Lung (tissue), 12 donors: Measurements from ENCODE around the gene ROBO1. TPM values are rescaled to one million over a fixed set of nuclear protein-coding genes. Genes with fewer than 3 reads are reported as not detected.

ENCODE experiments used
- ATAC-seq: fragments of 200-7000 bp; cut with Tn5 transposase; one replicate; pipeline ENCODE4 v1.9.1; 2020; ENCODE audit warnings: moderate number of reproducible peaks; ENCODE audit not compliant: insufficient read depth, low FRiP score
- DNase-seq, 3 donors: peaks; one replicate each; pipeline ENCODE4 v3.0.0-alpha.2; 2013 to 2017
- H3K27ac ChIP-seq, 2 donors: one replicate each; pipeline ENCODE4 v1.5.1; 2013; ENCODE audit warnings: mild to moderate bottlenecking in 2 of 2, moderate library complexity in 2 of 2, control low read depth in 1 of 2, inconsistent platforms in 1 of 2, low read depth in 1 of 2, low read length in 1 of 2
- H3K27me3 ChIP-seq, 3 donors: one replicate each; pipeline ENCODE4 v1.5.1; 2013; ENCODE audit warnings: low read length in 2 of 3; ENCODE audit not compliant: control insufficient read depth in 3 of 3, insufficient read depth in 3 of 3
- H3K36me3 ChIP-seq, 4 donors: one replicate each; pipeline ENCODE4 v1.5.1; 2013; ENCODE audit warnings: low read length in 4 of 4, mild to moderate bottlenecking in 1 of 4, moderate library complexity in 1 of 4; ENCODE audit not compliant: control insufficient read depth in 4 of 4, insufficient read depth in 4 of 4
- H3K4me1 ChIP-seq, 5 donors: one replicate each; pipeline ENCODE4 v1.5.1; 2013; ENCODE audit warnings: low read length in 5 of 5, mild to moderate bottlenecking in 2 of 5, moderate library complexity in 1 of 5; ENCODE audit not compliant: control insufficient read depth in 5 of 5, insufficient read depth in 5 of 5
- H3K4me3 ChIP-seq: one replicate; pipeline ENCODE4 v1.5.1; 2013; ENCODE audit warnings: mild to moderate bottlenecking, control low read depth, moderate library complexity
- H3K9ac ChIP-seq, 2 donors: one replicate each; pipeline ENCODE4 v1.5.1; 2013; ENCODE audit warnings: low read length in 2 of 2, control low read depth in 1 of 2; ENCODE audit not compliant: insufficient read depth in 1 of 2
- H3K9me3 ChIP-seq, 4 donors: one replicate each; pipeline ENCODE4 v1.5.1; 2013; ENCODE audit warnings: low read length in 3 of 4, mild to moderate bottlenecking in 1 of 4, moderate library complexity in 1 of 4; ENCODE audit not compliant: control insufficient read depth in 4 of 4, insufficient read depth in 3 of 4
- CTCF ChIP-seq: IDR thresholded peaks from 2 replicates; pipeline ENCODE4 v1.5.1; 2012; ENCODE audit warnings: mild to moderate bottlenecking; ENCODE audit errors: control extremely low read depth, extremely low read depth
- WGBS, 2 donors: extraction: QIAGEN DNeasy Blood & Tissue Kit; methylation state at CpG; one replicate each; pipeline ENCODE4 v1.1.7; 2013; 5-methylcytosine and 5-hydroxymethylcytosine counted together
- polyA plus RNA-seq, 2 donors: library from polyadenylated mRNA; stranded (reverse); fragments of 200-250 nt; gene quantifications; one replicate each; pipeline ENCODE4 v1.2.1, GENCODE V29; 2013
- total RNA-seq, 2 donors: library from RNA; depleted of rRNA in 1 of 2; stranded (reverse); fragments of >200 nt in 1 of 2; gene quantifications; one replicate each; pipeline ENCODE4 v1.2.1, GENCODE V29; 2014 to 2021
- donor health status: control.
- donor health status: control.
- donor health status: Bipolar disorder and iron deficiency.
- donor health status: healthy.
- donor health status: DM: yes; HTN: yes; CAD: no.

Gene ROBO1
- total and polyA plus RNA-seq, 4 donors = 2.6 to 72.6 (median 15.7) TPM

DNA sequence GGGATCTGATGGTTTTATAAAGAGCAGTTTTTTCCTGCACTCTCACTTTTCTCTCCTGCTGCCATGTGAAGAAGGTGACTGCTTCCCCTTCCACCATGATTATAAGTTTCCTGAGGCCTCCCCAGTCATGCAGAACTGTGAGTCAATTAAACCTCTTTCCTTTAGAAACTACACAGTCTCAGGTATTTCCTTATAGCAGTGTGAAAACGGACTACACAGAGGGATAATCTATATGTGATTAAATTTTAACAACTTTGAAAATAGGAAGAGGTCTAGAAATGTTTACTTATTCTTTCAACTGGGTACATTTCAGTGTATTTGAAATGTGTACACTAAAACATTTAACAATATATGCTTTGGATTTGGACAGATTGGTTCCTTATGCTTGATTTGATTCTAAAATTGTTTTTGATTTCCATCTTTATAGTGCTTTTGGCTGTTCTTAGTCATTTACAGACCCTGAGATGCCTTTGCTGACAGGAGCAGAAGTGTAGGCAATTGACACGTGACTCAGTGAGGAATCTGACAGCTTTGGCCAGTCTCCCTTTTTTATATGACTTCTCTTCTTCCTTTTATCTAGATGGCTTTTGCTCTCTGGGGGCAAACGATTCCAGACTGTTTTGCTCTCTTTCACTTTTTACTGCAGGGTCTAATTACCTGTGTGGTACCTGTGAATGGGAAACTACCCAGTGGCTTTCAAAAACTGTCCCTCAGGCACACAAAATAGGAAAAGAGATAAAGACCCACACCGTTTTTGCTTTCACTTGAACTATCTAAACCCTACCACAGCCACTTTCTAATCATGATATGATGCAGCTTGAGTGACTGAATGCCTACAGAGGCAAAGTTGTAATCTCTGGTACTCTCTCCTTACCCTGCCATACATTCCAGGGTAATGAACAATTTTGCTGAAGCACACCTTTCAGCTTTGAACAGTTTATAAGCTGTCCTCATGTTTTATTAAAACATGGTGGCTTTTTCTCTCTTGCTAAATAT lies 422.6 kb downstream of the ROBO1 start:
- Histone ChIP-seq H3K4me3 (no peak overlapping the region), H3K9ac (no peak overlapping the region), H3K9me3 (no peaks in the 10 kb centered on the region), H3K27me3 (no peaks in the 10 kb centered on the region), H3K27ac (no peak overlapping the region), H3K36me3 (no peaks in the 10 kb centered on the region), H3K4me1 (peaks cover 0 to 5% (median 0%) of the 10 kb centered on the region in 5 donors)
- WGBS, 2 donors = 42 to 55% methylated on average over 4 of the region's 4 CpGs
- ATAC-seq = no peak
- no peak for TF ChIP-seq CTCF
- DNase-seq = no peak

DNA sequence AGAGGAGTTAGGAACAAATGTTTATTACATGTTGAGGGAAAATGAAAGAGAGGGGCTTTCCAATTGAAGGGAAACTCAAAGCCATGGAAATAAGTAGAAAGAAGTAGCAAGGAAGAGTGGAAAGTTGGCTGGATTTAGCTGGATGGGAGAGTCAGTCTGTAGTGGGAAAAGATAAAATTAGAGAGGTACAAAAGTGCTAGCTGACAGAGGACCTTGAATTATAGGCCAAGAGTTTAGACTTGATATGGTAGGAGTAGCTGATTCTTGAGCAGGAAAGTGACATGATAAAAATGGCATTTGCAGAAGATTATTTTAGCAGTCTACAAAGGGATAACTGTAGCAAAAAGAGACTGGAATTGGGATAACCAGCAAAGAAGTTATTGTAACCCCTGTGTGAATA lies 425.8 kb downstream of the ROBO1 start:
- H3K27ac ChIP-seq = no peak overlapping the region
- no peak overlapping the region for H3K4me3 ChIP-seq
- H3K9me3 ChIP-seq = no peaks in the 10 kb centered on the region
- H3K9ac ChIP-seq = no peak overlapping the region
- no peak for TF ChIP-seq CTCF
- peaks cover 0 to 7% (median 0%) of the 10 kb centered on the region in 5 donors for H3K4me1 ChIP-seq
- ATAC-seq = no peak
- H3K36me3 ChIP-seq = no peaks in the 10 kb centered on the region
- DNase-seq = no peak
- H3K27me3 ChIP-seq = no peaks in the 10 kb centered on the region

DNA sequence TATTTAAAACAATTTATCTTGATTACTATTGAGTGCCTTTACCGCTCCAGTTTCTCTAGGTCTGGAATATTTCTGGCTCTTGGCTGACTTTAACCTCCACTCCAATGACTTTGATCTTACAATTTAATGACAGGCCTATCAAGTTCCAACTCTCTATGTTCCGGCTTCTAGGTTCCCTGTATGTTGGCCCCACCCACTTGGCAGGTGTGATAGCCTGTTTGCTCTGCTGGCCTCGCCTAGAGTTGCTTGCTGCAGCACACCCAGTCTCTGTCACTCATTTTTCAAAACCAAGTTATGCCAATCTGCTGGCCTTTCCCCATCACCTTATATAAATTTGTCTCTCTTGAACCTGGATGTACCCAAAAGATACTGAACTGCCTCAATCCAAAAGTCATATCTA lies 428.0 kb downstream of the ROBO1 start:
- Histone ChIP-seq H3K4me1 (peaks cover 0 to 7% (median 0%) of the 10 kb centered on the region in 5 donors), H3K27me3 (no peaks in the 10 kb centered on the region), H3K4me3 (no peak overlapping the region), H3K27ac (no peak overlapping the region), H3K36me3 (no peaks in the 10 kb centered on the region), H3K9ac (no peak overlapping the region), H3K9me3 (no peaks in the 10 kb centered on the region)
- no peak for TF ChIP-seq CTCF
- 63 to 77% methylated on average over 3 of the region's 3 CpGs for WGBS, 2 donors
- ATAC-seq (no peak), DNase-seq (no peak)
